MM.1S (cell line): ENCODE results near the gene TDRD7.

Experiments
- EZH2 ChIP-seq: fragments of 300-600 bp; sonication (generic); optimal IDR thresholded peaks from 2 replicates; pipeline ENCODE3; 2017; ENCODE audit warnings: low read depth, mild to moderate bottlenecking, antibody characterized with exemption, low read length, mixed read lengths
- TF ChIP-seq, protein P1 (sequence below): fragments of 300-600 bp; sonication (generic); IDR thresholded peaks from 2 replicates; pipeline ENCODE4 v1.5.1; 2016; ENCODE audit warnings: antibody characterized with exemption, low read length, mixed read lengths

DNA sequence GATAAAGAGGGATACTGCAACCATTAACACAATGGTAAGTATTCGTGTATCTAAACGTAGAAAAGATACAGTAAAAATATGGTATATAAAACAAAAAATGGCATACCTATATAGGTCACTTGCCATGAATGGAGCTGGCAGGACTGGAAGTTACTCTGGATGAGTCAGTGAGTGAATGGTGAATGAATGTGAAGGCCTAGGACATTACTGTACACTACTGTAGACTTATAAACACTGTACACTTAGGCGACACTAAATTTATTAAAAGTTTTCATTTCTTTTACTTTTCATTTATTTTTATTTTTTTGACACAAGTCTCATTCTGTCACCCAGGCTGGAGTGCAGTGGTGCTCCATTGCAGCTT is 14.1 kb downstream of the TDRD7 start:
- TF ChIP-seq, protein P1, sequence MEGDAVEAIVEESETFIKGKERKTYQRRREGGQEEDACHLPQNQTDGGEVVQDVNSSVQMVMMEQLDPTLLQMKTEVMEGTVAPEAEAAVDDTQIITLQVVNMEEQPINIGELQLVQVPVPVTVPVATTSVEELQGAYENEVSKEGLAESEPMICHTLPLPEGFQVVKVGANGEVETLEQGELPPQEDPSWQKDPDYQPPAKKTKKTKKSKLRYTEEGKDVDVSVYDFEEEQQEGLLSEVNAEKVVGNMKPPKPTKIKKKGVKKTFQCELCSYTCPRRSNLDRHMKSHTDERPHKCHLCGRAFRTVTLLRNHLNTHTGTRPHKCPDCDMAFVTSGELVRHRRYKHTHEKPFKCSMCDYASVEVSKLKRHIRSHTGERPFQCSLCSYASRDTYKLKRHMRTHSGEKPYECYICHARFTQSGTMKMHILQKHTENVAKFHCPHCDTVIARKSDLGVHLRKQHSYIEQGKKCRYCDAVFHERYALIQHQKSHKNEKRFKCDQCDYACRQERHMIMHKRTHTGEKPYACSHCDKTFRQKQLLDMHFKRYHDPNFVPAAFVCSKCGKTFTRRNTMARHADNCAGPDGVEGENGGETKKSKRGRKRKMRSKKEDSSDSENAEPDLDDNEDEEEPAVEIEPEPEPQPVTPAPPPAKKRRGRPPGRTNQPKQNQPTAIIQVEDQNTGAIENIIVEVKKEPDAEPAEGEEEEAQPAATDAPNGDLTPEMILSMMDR: no peak
- no peak for TF ChIP-seq EZH2
